ENCODE data around the gene RAB8A. TPM values are rescaled to one million over a fixed set of nuclear protein-coding genes. Genes with fewer than 3 reads are reported as not detected.

Gene RAB8A
- total RNA-seq, 1 experiment from 2014 or later, result 28.4 TPM

Other genes starting within 250 kb of the RAB8A start
- gene CYP4F2, start 213.8 kb upstream of the RAB8A start, total RNA-seq (2014; rRNA removed; shearing (Covaris generic)), result not detected in 2 replicates
- 0.72 and 0.79 TPM in 2 replicates for gene CYP4F11, start 177.4 kb upstream of the RAB8A start, total RNA-seq (2014; rRNA removed; shearing (Covaris generic))
- not detected in 2 replicates for gene OR10H4, start 162.9 kb upstream of the RAB8A start, total RNA-seq (2014; rRNA removed; shearing (Covaris generic))
- 194 and 197 TPM in 2 replicates for gene TPM4, start 35.4 kb upstream of the RAB8A start, total RNA-seq (2014; rRNA removed; shearing (Covaris generic))
- not detected in 2 replicates for gene HSH2D, start 31.8 kb downstream of the RAB8A start, total RNA-seq (2014; rRNA removed; shearing (Covaris generic))
- gene CIB3, start 61.6 kb downstream of the RAB8A start, total RNA-seq (2014; rRNA removed; shearing (Covaris generic)), result not detected in 2 replicates
- 78.3 and 95.1 TPM in 2 replicates for gene FAM32A, start 73.5 kb downstream of the RAB8A start, total RNA-seq (2014; rRNA removed; shearing (Covaris generic))
- gene AP1M1, start 86.0 kb downstream of the RAB8A start, total RNA-seq (2014; rRNA removed; shearing (Covaris generic)), result 42.7 and 45.9 TPM in 2 replicates
- 1.5 and 2.5 TPM in 2 replicates for gene KLF2, start 212.9 kb downstream of the RAB8A start, total RNA-seq (2014; rRNA removed; shearing (Covaris generic))

Data from SK-MEL-5 (cell line).